ENCODE results near the gene RDH11.

The RDH11 gene, protein sequence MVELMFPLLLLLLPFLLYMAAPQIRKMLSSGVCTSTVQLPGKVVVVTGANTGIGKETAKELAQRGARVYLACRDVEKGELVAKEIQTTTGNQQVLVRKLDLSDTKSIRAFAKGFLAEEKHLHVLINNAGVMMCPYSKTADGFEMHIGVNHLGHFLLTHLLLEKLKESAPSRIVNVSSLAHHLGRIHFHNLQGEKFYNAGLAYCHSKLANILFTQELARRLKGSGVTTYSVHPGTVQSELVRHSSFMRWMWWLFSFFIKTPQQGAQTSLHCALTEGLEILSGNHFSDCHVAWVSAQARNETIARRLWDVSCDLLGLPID

DNA sequence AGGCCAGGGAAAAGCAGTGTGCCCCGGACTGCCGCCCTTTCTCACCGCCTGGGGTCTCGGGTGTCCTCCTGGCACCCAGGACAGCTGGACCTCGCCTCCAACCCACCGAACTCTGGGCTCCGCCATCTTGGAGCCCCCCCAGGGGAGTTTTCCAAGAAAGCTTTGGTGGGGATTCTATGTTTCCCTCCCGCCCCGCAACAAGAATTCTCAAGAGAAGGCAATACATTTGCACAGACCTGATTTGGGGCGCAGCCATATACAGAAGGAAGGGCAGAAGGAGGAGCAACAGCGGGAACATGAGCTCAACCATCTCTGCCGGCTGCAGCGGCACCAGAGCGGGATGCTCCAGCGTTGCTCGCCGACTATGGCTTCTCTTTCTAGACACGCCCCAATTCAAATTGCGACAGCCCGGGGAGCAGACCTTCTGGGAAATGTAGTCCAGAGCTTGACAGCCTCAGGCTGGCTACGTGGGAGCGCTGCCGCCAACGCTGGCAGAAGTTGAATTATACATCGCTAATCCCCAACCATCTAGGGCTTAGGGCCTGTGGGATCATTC, at the start of gene RDH11:
Gene RDH11, minus strand, starts transcription at position 371 of the 556 bp plus-strand sequence. Its CDS starts 61 bp downstream, at position 310.
- H3K4me1 Mint-ChIP-seq, result peaks cover 12% of the 10 kb centered on the region
- peaks cover 29% of the 10 kb centered on the region for H3K36me3 Mint-ChIP-seq
- no peaks in the 10 kb centered on the region for H3K9me3 Mint-ChIP-seq

DNA sequence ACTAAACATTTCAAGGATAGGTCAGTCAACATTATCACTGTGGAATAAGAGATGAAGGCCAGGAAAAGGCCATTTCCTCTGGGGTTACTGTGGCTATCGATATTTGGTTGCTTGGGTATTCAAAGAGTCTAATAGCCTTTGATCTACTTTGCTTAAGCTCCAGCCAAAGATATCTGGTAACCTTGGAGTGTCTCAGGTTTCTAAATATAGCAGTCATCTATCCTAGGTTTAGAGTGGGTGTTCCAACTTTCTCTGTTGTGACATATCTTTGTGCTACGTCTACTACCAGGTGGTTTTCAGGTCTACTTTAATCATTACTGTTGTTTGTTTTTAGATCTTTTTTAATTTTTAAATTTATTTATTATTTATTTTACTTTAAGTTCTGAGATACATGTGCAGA, 48.5 kb upstream of the RDH11 start:
- Mint-ChIP-seq H3K4me1 (peaks cover 9% of the 10 kb centered on the region), H3K36me3 (peaks cover 5% of the 10 kb centered on the region), H3K9me3 (no peaks in the 10 kb centered on the region), H3K4me3 (no peak overlapping the region), H3K27ac (no peak overlapping the region)
- DNase-seq (ENCODE audit: low spot score in 2 of 2), result no peak
- no peak for ATAC-seq

More for the DNA sequence above, at the start of gene RDH11:
- peak; percentile 60 to 86 for DNase-seq (ENCODE audit: low spot score in 2 of 2)
- H3K27ac Mint-ChIP-seq, result peak within 1 kb of the TSS; percentile 87
- peak within 1 kb of the TSS; percentile 82 for H3K4me3 Mint-ChIP-seq
- ATAC-seq, result peak; percentile 93

GRCh38 chr14:67738740-67739504, 43.4 kb upstream of the RDH11 start:
- DNase-seq (ENCODE audit: low spot score in 2 of 2), result no peak
- no peaks in the 10 kb centered on the region for H3K9me3 Mint-ChIP-seq
- H3K4me3 Mint-ChIP-seq, result no peak overlapping the region
- no peaks in the 10 kb centered on the region for H3K4me1 Mint-ChIP-seq
- no peak overlapping the region for H3K27ac Mint-ChIP-seq
- ATAC-seq, result peak; percentile 88
- H3K36me3 Mint-ChIP-seq, result no peaks in the 10 kb centered on the region

GRCh38 chr14:67736771-67737170, 41.2 kb upstream of the RDH11 start:
- ATAC-seq, result no peak
- Mint-ChIP-seq H3K9me3 (no peaks in the 10 kb centered on the region), H3K27ac (no peak overlapping the region), H3K4me1 (no peaks in the 10 kb centered on the region), H3K36me3 (no peaks in the 10 kb centered on the region), H3K4me3 (no peak overlapping the region)
- DNase-seq (ENCODE audit: low spot score in 2 of 2), result no peak

DNA sequence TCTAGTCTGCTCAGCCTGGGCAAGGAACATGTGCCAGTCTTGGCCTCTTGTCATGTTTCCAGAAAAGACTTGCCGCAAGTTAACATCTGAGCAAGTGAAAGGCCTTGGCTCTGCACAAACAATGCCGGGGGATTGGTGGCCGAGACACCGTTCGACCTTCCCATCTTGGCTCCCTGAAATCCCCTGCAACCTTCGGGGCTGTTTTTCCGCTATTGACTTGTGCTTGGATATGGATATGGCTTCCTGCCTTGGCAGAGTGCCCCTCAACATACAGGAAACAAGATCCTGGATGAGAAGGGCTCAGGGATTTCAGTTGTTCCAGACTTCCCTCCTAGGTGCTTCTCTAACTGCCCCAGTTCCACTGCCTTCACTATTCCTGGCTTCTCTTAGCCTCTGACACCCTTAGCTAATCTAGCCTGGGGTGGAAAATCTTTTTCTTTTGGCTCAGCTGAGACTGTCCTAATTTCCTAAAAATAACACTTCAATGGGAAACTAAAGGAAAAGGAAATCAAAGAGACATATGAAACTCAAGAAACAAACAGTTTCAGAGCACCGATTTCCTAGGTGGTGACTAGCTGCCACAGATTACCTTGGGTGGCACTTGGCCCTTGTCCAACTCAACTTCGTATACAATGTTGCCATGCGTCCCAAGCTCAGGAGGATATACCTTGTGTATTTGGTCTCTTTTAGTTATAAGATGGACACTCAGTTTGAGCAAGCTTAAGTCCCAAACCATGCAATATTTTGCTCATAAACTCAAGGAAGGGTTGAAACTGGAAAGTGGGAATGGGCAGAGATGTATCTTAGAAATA, 40.0 kb upstream of the RDH11 start:
- H3K9me3 Mint-ChIP-seq, result no peaks in the 10 kb centered on the region
- no peaks in the 10 kb centered on the region for H3K36me3 Mint-ChIP-seq
- ATAC-seq (no peak), DNase-seq (ENCODE audit: low spot score in 2 of 2) (no peak)
- H3K27ac Mint-ChIP-seq, result no peak overlapping the region
- no peak overlapping the region for H3K4me3 Mint-ChIP-seq
- no peaks in the 10 kb centered on the region for H3K4me1 Mint-ChIP-seq

DNA sequence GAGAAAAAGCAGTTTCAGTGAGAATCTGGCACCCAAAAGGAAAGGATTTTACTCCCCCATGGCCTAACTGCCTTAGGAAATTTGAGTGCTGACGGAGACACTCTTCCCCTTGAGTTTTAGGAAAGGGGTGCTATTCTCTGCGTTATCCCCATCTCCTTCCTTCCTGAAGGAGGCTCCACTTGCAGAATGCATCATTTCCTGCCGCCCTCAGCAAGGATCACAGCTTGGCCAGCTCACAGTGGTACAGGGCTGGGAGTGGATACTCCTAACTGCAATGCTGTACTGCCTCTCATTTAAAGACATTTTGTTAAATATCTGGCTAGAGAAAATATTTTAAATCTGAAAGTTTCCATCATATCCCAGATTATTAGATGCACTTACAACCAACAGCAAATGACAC, 39.1 kb upstream of the RDH11 start:
- Mint-ChIP-seq H3K36me3 (no peaks in the 10 kb centered on the region), H3K9me3 (no peaks in the 10 kb centered on the region), H3K4me3 (no peak overlapping the region), H3K27ac (no peak overlapping the region), H3K4me1 (no peaks in the 10 kb centered on the region)
- no peak for DNase-seq (ENCODE audit: low spot score in 2 of 2)
- no peak for ATAC-seq

- Mint-ChIP-seq H3K4me1 (no peaks in the 10 kb centered on the region), H3K27ac (no peak overlapping the region), H3K4me3 (no peak overlapping the region), H3K9me3 (no peaks in the 10 kb centered on the region), H3K36me3 (no peaks in the 10 kb centered on the region)
- ATAC-seq (no peak), DNase-seq (ENCODE audit: low spot score in 2 of 2) (no peak)
Observed at GRCh38 chr14:67733616-67734015, 38.1 kb upstream of the RDH11 start.

DNA sequence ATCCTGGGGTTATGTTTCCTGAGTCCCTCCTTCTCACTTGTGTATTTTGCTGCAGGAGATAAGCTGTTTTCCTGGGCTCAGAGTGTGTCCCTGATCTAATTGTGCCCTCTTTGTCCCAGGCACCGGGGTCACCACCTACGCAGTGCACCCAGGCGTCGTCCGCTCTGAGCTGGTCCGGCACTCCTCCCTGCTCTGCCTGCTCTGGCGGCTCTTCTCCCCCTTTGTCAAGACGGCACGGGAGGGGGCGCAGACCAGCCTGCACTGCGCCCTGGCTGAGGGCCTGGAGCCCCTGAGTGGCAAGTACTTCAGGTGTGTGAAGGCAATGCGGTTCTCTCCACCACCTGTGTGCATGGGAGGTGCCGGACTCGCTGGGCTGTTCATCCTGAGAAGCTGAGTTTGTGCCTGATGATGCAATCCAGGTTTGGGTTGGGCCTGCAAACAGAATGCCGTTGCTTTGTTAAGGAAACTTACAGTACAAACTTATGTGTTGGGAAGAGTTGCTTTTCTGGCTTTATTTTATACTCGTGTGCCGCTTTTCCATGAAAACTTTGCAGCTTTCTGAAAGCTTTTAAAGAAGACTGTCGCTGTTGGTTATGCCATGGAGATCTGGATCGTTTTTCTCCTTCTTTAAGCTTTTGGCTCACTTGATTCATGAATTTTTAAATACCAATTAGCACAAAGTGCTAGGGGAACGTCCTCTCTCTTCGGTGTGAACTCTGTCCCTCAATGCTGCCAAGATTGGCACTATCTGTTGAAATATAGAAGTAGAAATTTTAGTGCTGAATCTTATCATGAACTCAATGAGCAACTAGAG, 33.7 kb upstream of the RDH11 start:
- no peak overlapping the region for H3K4me3 Mint-ChIP-seq
- no peak overlapping the region for H3K27ac Mint-ChIP-seq
- no peak for ATAC-seq
- H3K4me1 Mint-ChIP-seq, result no peaks in the 10 kb centered on the region
- no peaks in the 10 kb centered on the region for H3K9me3 Mint-ChIP-seq
- no peak for DNase-seq (ENCODE audit: low spot score in 2 of 2)
- no peaks in the 10 kb centered on the region for H3K36me3 Mint-ChIP-seq

GRCh38 chr14:67728258-67728657, 32.7 kb upstream of the RDH11 start:
- no peaks in the 10 kb centered on the region for H3K4me1 Mint-ChIP-seq
- H3K9me3 Mint-ChIP-seq, result no peaks in the 10 kb centered on the region

GRCh38 chr14:67727361-67727760, 31.8 kb upstream of the RDH11 start:
- Mint-ChIP-seq H3K4me1 (peaks cover 5% of the 10 kb centered on the region), H3K4me3 (no peak overlapping the region), H3K36me3 (no peaks in the 10 kb centered on the region), H3K27ac (no peak overlapping the region), H3K9me3 (no peaks in the 10 kb centered on the region)
- DNase-seq (ENCODE audit: low spot score in 2 of 2), result no peak
- ATAC-seq, result no peak

More at GRCh38 chr14:67728258-67728657, 32.7 kb upstream of the RDH11 start:
- ATAC-seq (no peak), DNase-seq (ENCODE audit: low spot score in 2 of 2) (no peak)
- H3K27ac Mint-ChIP-seq, result no peak overlapping the region
- H3K36me3 Mint-ChIP-seq, result no peaks in the 10 kb centered on the region
- no peak overlapping the region for H3K4me3 Mint-ChIP-seq

- Mint-ChIP-seq H3K36me3 (no peaks in the 10 kb centered on the region), H3K27ac (no peak overlapping the region), H3K9me3 (no peaks in the 10 kb centered on the region), H3K4me3 (no peak overlapping the region), H3K4me1 (peaks cover 7% of the 10 kb centered on the region)
- DNase-seq (ENCODE audit: low spot score in 2 of 2) (no peak), ATAC-seq (no peak)
Observed at GRCh38 chr14:67725171-67725570, 29.6 kb upstream of the RDH11 start.

DNA sequence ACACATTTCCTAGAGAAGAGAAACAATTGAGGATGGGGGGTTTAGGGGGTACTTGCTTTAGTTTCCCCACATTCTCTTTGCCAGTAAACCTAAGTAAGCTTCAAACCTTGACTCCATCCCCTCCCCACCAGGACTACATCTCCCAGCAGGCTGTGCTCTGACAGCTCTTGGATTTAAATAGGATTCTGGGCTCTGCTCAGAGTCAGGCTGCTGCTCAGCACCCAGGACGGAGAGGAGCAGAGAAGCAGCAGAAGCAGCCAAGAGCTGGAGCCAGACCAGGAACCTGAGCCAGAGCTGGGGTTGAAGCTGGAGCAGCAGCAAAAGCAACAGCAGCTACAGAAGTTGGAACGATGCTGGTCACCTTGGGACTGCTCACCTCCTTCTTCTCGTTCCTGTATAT, 26.7 kb upstream of the RDH11 start:
- DNase-seq (ENCODE audit: low spot score in 2 of 2) (no peak), ATAC-seq (no peak)
- H3K36me3 Mint-ChIP-seq, result no peaks in the 10 kb centered on the region
- H3K27ac Mint-ChIP-seq, result no peak overlapping the region
- peaks cover 7% of the 10 kb centered on the region for H3K4me1 Mint-ChIP-seq
- H3K4me3 Mint-ChIP-seq, result no peak overlapping the region
- no peaks in the 10 kb centered on the region for H3K9me3 Mint-ChIP-seq

DNA sequence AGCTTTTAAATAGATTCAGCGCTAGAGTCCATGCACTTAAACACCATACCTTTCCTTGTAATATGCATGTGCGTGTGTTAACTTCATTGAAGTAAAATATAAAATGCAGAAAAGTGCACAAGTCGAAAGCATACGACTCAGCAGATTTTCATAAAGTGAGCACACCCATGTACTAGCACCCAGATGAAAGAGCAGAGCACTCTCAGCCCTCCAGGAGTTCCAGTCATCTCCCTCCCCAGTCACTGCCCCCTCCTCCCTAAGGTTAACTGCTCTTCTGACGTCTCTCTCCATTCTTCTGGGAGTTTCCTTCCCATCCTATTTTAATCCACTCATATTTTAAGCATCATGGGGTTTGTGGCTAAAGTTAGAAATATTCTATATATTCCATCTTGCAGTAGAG, 26.3 kb upstream of the RDH11 start:
- Mint-ChIP-seq H3K36me3 (no peaks in the 10 kb centered on the region), H3K4me3 (no peak overlapping the region), H3K9me3 (no peaks in the 10 kb centered on the region), H3K27ac (no peak overlapping the region), H3K4me1 (peaks cover 7% of the 10 kb centered on the region)
- ATAC-seq (no peak), DNase-seq (ENCODE audit: low spot score in 2 of 2) (no peak)

- no peaks in the 10 kb centered on the region for H3K9me3 Mint-ChIP-seq
- H3K4me1 Mint-ChIP-seq, result peaks cover 7% of the 10 kb centered on the region
- H3K36me3 Mint-ChIP-seq, result no peaks in the 10 kb centered on the region
- no peak overlapping the region for H3K27ac Mint-ChIP-seq
- ATAC-seq (no peak), DNase-seq (ENCODE audit: low spot score in 2 of 2) (no peak)
- H3K4me3 Mint-ChIP-seq, result no peak overlapping the region
Observed at GRCh38 chr14:67719866-67720265, 24.3 kb upstream of the RDH11 start.

All from stimulated activated effector memory CD8-positive, alpha-beta T cell treated with anti-CD3 and anti-CD28 coated beads, Interleukin-12 subunit alpha, Interleukin-12 subunit beta, amount 100 ng/mL, for 72 hours (primary cell).